Measurements from ENCODE around the gene CDC20B. TPM values are rescaled to one million over a fixed set of nuclear protein-coding genes. Genes with fewer than 3 reads are reported as not detected.

CDC20B gene
- total RNA-seq, 1 experiment from 2014 or later, result not detected

DNA sequence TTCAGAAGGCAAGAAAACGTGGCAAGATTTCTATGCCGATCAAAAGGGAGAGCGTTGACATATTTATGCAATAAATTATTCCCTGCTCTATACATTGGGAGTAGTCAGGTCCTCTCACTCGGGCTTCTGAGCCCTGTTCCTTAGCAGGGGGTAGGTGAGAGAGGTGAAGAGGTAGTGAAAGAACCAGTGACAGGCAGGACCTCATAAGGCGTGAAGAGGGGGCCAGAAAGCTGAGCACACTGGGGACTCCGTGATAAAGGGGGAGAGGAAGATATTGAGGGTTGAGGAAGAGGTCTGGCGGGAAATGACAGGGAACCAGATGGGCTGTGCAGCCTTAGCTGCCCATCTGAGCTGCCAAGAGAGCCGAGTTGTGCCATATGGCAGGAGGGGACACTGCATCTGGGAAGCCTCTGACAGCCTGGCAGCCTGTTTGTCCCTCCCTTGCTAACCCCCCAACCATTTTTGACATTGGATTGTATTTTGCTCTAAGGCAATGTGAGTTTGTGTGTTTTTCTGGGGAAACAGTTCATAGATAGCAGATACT is 782 bp upstream of the CDC20B start:
- Mint-ChIP-seq H3K9me3 (ENCODE audit: unreplicated experiment) (no peaks in the 10 kb centered on the region), H3K4me3 (ENCODE audit: unreplicated experiment) (peak overlapping the region; percentile 89), H3K36me3 (ENCODE audit: insufficient read depth, unreplicated experiment) (peaks cover 6% of the 10 kb centered on the region), H3K4me1 (ENCODE audit: low read depth, unreplicated experiment) (peaks cover 13% of the 10 kb centered on the region), H3K27me3 (ENCODE audit: insufficient read depth, unreplicated experiment) (peaks cover 22% of the 10 kb centered on the region), H3K27ac (ENCODE audit: unreplicated experiment) (no peak overlapping the region)
- H3K27me3 ChIP-seq (replicated peaks; ENCODE audit: control insufficient read depth, insufficient read depth, low read length), result peaks cover 3% of the 10 kb centered on the region
- intact Hi-C loops (cut with micrococcal nuclease; ENCODE audit: unreplicated experiment), result loop anchor here (1.0 to 10.0 kb wide), 3 partner anchors 14 to 231 kb away; partner anchors contain the start of genes DHX29 and MTREX
- peaks cover 11% of the 10 kb centered on the region for H3K4me1 ChIP-seq
- no peaks in the 10 kb centered on the region for H3K9me3 ChIP-seq
- no peaks in the 10 kb centered on the region for H3K36me3 ChIP-seq (ENCODE audit: control insufficient read depth, insufficient read depth, low read length)
- no TSS peak for BruUV-seq (replicated peaks)
- peak overlapping the region; percentile 41 for H3K4me3 ChIP-seq (ENCODE audit: low read depth, low read length)
- TF ChIP-seq CTCF (IDR thresholded peaks at IDR 0.05; ENCODE audit: insufficient read depth in 1 of 2, low read depth in 1 of 2, low read length in 1 of 2, severe bottlenecking in 1 of 2, unreplicated experiment in 1 of 2), result no peak
- DNase-seq, result no peak
- POLR2A ChIA-PET, result no interaction called here
- CTCF ChIA-PET, result interaction anchor here (1.5 kb wide), 1 partner anchor 60 kb away, joined by 4 read pairs; no protein-coding TSS in a partner anchor

- peaks cover 3% of the 10 kb centered on the region for H3K27me3 ChIP-seq (replicated peaks; ENCODE audit: control insufficient read depth, insufficient read depth, low read length)
Measured at GRCh38 chr5:55172051-55172899, 702 bp downstream of the CDC20B start.

More at GRCh38 chr5:55172051-55172899, 702 bp downstream of the CDC20B start:
- DNase-seq, result peak; percentile 65 to 75
- Mint-ChIP-seq H3K36me3 (ENCODE audit: insufficient read depth, unreplicated experiment) (peaks cover 6% of the 10 kb centered on the region), H3K27me3 (ENCODE audit: insufficient read depth, unreplicated experiment) (peaks cover 12% of the 10 kb centered on the region), H3K9me3 (ENCODE audit: unreplicated experiment) (no peaks in the 10 kb centered on the region), H3K27ac (ENCODE audit: unreplicated experiment) (no peak overlapping the region), H3K4me1 (ENCODE audit: low read depth, unreplicated experiment) (peaks cover 8% of the 10 kb centered on the region), H3K4me3 (ENCODE audit: unreplicated experiment) (peak overlapping the region; percentile 89)
- CTCF ChIA-PET, result interaction anchor here (0.6 to 1.5 kb wide), 2 partner anchors 61 to 1798 kb away, joined by 4 to 5 read pairs; no protein-coding TSS in a partner anchor
- no peaks in the 10 kb centered on the region for H3K36me3 ChIP-seq (ENCODE audit: control insufficient read depth, insufficient read depth, low read length)
- intact Hi-C loops (cut with micrococcal nuclease; ENCODE audit: unreplicated experiment), result loop anchor here (1.0 to 10.0 kb wide), 5 partner anchors 54 to 519 kb away; partner anchors contain the start of genes DHX29 and MTREX
- TF ChIP-seq CTCF (IDR thresholded peaks at IDR 0.05; ENCODE audit: insufficient read depth in 1 of 2, low read depth in 1 of 2, low read length in 1 of 2, severe bottlenecking in 1 of 2, unreplicated experiment in 1 of 2), result peak; percentile 73 to 74
- no peaks in the 10 kb centered on the region for H3K9me3 ChIP-seq
- peak overlapping the region; percentile 50 for H3K4me3 ChIP-seq (ENCODE audit: low read depth, low read length)
- POLR2A ChIA-PET, result no interaction called here
- BruUV-seq (replicated peaks), result no TSS peak
- peaks cover 11% of the 10 kb centered on the region for H3K4me1 ChIP-seq
